ENCODE results near the gene ABCA2.

Gene ABCA2

DNA sequence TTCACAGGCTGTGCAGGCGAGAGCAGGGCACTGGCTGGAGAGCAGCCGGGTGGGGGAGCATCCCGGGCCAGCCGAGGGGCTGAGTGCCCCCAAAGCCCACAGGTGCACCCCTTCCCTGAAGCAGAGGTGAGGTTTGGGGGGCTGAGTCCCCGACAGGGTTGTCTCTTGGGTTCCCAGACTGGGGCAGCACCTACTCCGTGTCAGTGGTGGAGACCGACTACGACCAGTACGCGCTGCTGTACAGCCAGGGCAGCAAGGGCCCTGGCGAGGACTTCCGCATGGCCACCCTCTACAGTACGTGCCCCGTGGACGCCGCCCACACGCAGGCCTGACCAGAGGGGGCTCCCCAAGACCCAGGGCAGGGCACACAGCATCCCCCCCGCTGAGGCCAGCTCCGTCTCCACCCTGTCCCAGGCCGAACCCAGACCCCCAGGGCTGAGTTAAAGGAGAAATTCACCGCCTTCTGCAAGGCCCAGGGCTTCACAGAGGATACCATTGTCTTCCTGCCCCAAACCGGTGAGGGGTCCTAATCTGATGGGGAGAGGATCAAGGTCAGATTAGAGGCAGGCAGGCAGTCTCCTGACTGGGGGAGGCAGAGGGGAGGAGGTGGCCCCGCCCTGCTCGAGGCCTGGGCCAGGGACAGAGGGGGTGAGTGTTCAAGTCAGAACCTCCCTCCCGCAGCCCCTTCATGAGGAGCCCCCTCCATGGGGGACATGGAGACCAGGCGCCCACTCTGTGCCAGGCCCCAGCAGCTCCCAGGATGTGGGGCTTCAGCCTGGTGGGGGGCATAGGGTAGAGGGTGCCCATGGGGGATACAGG is 48.1 kb downstream of the ABCA2 start:
- DNase-seq: no peak

DNA sequence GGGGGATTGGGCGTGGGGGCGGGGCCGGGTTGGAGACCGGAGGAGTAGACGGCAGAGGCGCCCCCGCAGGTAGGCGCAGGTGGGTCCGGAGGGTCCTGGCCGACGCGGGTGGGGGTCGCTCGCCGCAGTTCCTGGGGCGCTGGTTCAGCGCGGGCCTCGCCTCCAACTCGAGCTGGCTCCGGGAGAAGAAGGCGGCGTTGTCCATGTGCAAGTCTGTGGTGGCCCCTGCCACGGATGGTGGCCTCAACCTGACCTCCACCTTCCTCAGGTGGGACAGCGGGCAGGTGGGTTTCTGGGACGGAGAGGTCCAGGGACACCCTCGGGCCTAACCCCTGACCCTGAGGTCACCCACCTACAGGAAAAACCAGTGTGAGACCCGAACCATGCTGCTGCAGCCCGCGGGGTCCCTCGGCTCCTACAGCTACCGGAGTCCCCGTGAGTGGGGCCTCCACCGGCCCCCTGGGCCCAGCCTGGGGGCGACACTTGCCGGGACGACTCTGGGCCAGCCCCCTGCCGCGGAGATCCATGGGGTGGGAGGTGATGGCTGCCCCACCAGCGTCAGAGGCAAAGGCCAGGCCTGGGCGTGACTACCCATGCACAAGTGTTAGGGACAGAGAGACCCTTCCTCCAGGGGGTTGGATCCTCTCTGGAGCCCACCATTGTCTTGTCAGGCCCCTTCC is 49.0 kb downstream of the ABCA2 start:
- no peak for DNase-seq

GRCh38 chr9:136978073-136978864 is 49.8 kb downstream of the ABCA2 start:
- peak; percentile 99 for DNase-seq

DNA sequence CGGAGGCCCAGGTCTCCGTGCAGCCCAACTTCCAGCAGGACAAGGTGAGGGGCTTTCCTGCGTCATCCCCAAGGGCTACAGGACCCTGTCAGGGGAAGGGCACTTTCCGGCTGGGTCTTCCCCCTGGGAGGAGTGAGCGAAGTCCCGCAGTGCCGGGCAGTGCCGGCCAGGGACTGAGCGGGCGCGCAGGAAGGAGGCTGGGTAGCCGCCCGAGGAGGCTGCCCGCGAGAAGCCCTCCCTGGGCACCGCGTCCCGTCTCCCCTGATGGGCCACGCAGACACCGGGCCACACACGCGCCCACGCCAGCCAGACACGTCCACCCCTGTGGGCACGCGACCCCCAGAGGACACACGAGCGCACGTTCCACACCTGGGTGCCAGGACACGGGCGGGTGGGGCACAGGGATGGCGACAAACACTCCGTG is 50.4 kb downstream of the ABCA2 start:
- DNase-seq: no peak

DNA sequence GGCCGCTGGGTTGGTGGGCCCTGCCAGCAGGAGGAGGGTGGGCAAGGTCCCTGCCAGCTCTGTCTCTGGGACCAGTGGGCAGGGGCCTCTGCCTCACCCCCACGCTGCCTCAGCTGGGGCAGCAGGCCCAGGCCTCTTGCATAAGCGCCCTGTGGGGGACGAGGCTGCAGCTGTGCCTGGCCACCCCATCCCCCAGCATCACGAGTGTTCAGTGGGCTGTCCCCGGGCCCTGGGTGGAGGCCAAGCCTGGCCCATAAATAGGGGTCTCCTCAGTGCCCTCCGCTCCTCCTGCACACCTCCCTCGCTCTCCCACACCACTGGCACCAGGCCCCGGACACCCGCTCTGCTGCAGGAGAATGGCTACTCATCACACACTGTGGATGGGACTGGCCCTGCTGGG is 50.8 kb downstream of the ABCA2 start, which contains the start of gene PTGDS:
PTGDS (plus strand) TSS at position 282 of the 400 bp plus-strand sequence; CDS start at position 357, 75 bp downstream.
- no peak for DNase-seq

GRCh38 chr9:136975644-136976043 is 52.4 kb downstream of the ABCA2 start:
- DNase-seq: peak; percentile 75

- no peak for DNase-seq
Observed at GRCh38 chr9:136974817-136975535, 53.1 kb downstream of the ABCA2 start.

- DNase-seq: no peak
Observed at GRCh38 chr9:136973618-136974617, 54.1 kb downstream of the ABCA2 start.

DNA sequence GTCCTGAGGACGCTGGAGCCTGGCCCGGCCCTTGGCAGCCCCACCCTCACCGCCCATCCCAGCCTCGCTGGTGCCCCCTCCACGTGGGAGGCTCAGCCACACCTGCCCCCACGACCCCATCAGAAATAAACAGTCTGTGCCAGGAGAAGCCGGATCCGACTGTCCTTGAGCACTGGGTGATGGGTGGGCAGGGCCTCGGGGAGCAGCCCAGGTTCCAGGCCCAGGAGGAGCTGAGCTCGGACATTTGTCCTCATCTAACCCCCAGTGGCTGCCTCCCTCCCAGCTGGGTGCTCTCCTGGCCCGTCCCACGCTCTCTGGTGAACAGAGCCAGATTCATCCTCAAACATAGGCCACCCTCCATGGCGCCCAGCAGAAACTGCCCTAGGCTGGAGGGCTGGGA is 55.3 kb downstream of the ABCA2 start:
- DNase-seq: no peak

DNA sequence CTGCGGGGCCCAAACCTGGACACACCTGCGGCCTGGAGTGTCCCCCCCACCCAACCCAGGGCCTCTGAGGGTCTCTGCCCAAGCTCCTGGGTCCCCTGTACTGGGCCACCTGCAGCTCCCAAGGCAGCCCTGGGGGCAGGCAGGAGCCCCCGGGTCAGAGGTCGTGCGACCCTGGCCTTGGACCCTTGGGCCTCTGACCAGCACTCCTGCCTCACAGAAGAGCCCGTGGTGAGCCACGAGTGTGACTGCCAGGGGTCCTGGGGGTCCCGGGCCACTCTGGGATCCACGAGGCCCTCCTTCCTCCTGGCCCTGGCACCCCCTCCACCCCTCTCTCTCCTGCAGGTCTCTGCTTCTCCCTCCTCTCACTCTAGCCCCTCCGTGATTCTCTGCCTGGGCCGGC is 55.7 kb downstream of the ABCA2 start:
- no peak for DNase-seq

GRCh38 chr9:136971746-136972145 is 56.3 kb downstream of the ABCA2 start:
- no peak for DNase-seq

DNA sequence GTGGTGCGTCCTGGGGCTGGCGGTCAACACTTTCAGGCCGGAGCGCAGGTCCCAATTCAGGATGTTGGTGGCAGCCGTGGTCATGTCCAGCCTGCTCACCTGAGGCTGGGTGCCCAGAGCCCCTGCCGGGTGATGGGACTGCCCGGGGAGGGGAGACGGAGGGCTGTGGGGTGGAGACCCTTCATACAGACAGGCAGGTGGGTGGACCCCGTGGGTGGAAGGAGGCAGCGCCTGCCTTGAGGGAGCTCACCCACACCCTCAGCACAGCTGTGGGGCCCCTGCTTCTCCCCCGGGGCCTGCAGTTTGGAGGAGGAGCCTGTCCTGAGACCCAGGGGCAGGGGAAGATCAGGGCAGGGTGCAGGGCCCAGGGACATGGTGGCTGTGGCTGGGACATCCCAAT is 57.7 kb downstream of the ABCA2 start:
- no peak for DNase-seq

- no peak for DNase-seq
Observed at GRCh38 chr9:136969774-136970173, 58.3 kb downstream of the ABCA2 start.

DNA sequence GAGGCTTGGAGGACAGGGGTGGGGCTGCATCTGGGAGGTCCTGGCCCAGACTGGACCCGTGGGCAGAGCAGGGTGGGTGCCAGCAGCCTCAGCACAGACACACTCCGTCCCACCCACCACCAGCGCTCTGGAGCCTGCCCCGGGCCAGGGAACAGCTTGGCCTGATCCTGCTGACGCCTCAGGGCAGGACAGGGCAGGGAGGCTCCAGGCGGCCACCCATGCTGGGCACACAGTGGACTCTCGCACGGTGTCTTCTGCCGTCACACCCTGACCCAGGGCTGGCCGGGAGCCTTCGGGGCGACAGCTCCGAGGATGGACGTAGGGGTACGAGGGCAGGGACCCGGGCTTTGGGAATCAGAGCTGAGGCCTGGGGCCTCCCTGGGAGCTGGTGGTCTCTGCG is 58.9 kb downstream of the ABCA2 start:
- DNase-seq: no peak

GRCh38 chr9:136968333-136969127 is 59.5 kb downstream of the ABCA2 start:
- DNase-seq: no peak

- DNase-seq: no peak
Observed at GRCh38 chr9:136965771-136966484, 62.1 kb downstream of the ABCA2 start.

DNA sequence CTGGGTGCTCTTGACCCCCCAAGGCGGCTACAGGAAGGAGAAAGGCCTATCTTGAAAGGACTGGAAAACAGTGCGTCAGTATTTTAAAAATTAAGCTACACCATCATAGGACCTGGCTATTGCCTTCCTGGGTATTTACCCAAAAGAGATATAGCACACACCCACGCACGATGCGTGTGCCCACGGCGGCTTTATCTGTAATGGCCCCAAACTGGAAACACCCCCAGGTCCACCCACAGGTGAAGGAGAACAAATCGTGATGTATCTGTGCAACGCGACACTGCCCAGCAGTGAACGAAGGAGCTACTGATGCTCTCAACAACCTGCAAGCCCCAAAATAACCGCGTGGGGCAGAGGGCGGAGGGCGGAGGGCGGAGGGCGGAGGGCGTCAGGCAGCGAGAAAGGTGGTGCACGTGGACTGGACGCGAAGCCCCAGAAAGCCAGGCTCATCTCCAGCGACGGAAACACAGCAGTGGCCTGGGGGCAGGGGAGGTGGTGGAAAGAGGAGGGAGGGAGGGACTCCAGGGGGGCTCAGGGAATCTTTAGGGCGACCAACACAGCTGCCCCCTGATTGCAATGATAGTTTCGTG is 63.1 kb downstream of the ABCA2 start:
- no peak for DNase-seq

GRCh38 chr9:136964171-136964689 is 63.8 kb downstream of the ABCA2 start:
- DNase-seq: no peak

GRCh38 chr9:136963751-136964150 is 64.3 kb downstream of the ABCA2 start:
- no peak for DNase-seq

Data from 8988T (cell line).